SK-N-SH (cell line): ENCODE measurements around the gene MBD3L5. TPM values are rescaled to one million over a fixed set of nuclear protein-coding genes. Genes with fewer than 3 reads are reported as not detected.

Source experiments
- CTCF ChIA-PET: fragments of 300-600, 350-600 bp; formaldehyde crosslinking; extraction: SDS; loops from one replicate; lab custom pipeline; 2021; lab: Yijun Ruan, JAX
- POLR2A ChIA-PET: fragments of 350-600 bp; sonication (Branson Sonifier 250); formaldehyde crosslinking; extraction: SDS; loops from one replicate; lab custom pipeline; 2020; ENCODE audit warnings: antibody characterized with exemption, inconsistent platforms; lab: Yijun Ruan, JAX
- DNase-seq: peaks from one replicate; pipeline ENCODE4 v3.0.0; 2012
- H2AFZ ChIP-seq: fragments of 200-600 bp; sonication (generic); 2 replicates; pipeline ENCODE4 v1.8.1; 2016; ENCODE audit warnings: antibody characterized with exemption, mild to moderate bottlenecking, low read depth
- H3F3A ChIP-seq: fragments of 200-600 bp; sonication (generic); replicated peaks from 2 replicates; pipeline ENCODE3; 2016; ENCODE audit warnings: antibody characterized with exemption, mild to moderate bottlenecking; ENCODE audit not compliant: insufficient read depth
- H3K27ac ChIP-seq, 2 experiments: fragments of 200-500 bp in 1 of 2; fragments of 200-600 bp in 1 of 2; sonication (Bioruptor generic) in 1 of 2; sonication (generic), shearing (Covaris generic) in 1 of 2; 2 replicates each; pipeline versions ENCODE4 v1.5.1 to v1.6.1; 2014 to 2016; ENCODE audit warnings: low read depth in 2 of 2, inconsistent platforms in 1 of 2, low read length in 1 of 2, mild to moderate bottlenecking in 1 of 2, mixed read lengths in 1 of 2
- H3K27me3 ChIP-seq: fragments of 200-600 bp; sonication (generic), shearing (Covaris generic); 2 replicates; pipeline ENCODE4 v1.6.1; 2016; ENCODE audit warnings: mixed run types; ENCODE audit not compliant: insufficient read depth
- H3K36me3 ChIP-seq, 2 experiments: fragments of 200-500 bp in 1 of 2; fragments of 200-600 bp in 1 of 2; sonication (Bioruptor generic) in 1 of 2; sonication (generic) in 1 of 2; replicated peaks in 1 of 2; 2 replicates each; pipeline versions ENCODE3 to v1.5.1; 2014 to 2016; ENCODE audit warnings: low read length in 1 of 2, mild to moderate bottlenecking in 1 of 2; ENCODE audit not compliant: insufficient read depth in 2 of 2, control insufficient read depth in 1 of 2
- H3K4me1 ChIP-seq, 2 experiments: fragments of 200-500 bp in 1 of 2; fragments of 200-600 bp in 1 of 2; sonication (Bioruptor generic) in 1 of 2; sonication (generic), shearing (Covaris generic) in 1 of 2; 2 replicates each; pipeline versions ENCODE4 v1.5.1 to v1.6.1; 2014 to 2016; ENCODE audit warnings: low read depth in 1 of 2, low read length in 1 of 2, mixed run types in 1 of 2; ENCODE audit not compliant: insufficient read depth in 2 of 2, control insufficient read depth in 1 of 2
- H3K4me2 ChIP-seq: fragments of 200-600 bp; sonication (generic), shearing (Covaris generic); 2 replicates; pipeline ENCODE4 v1.6.1; 2017; ENCODE audit warnings: mixed run types
- H3K4me3 ChIP-seq, 2 experiments: fragments of 200-500 bp in 1 of 2; fragments of 200-600 bp in 1 of 2; sonication (Bioruptor generic) in 1 of 2; sonication (generic), shearing (Covaris generic) in 1 of 2; 2 replicates each; pipeline versions ENCODE4 v1.5.1 to v1.8.1; 2014 to 2016; ENCODE audit warnings: low read depth in 2 of 2, inconsistent platforms in 1 of 2, low read length in 1 of 2, mild to moderate bottlenecking in 1 of 2, mixed read lengths in 1 of 2, moderate library complexity in 1 of 2
- H3K79me2 ChIP-seq: fragments of 200-600 bp; sonication (generic); 2 replicates; pipeline ENCODE4 v1.8.1; 2017; ENCODE audit warnings: mild to moderate bottlenecking; ENCODE audit not compliant: insufficient read depth
- H3K9ac ChIP-seq: fragments of 200-600 bp; sonication (generic); 2 replicates; pipeline ENCODE4 v1.6.1; 2017; ENCODE audit warnings: mixed run types
- H3K9me2 ChIP-seq: fragments of 200-600 bp; sonication (generic); 2 replicates; pipeline ENCODE4 v1.6.1; 2017; ENCODE audit warnings: mixed run types
- H3K9me3 ChIP-seq: fragments of 200-600 bp; sonication (generic); 2 replicates; pipeline ENCODE4 v1.6.1; 2017; ENCODE audit warnings: mixed run types, mild to moderate bottlenecking, moderate library complexity
- H4K20me1 ChIP-seq: fragments of 200-600 bp; sonication (generic); 2 replicates; pipeline ENCODE4 v1.6.1; 2017; ENCODE audit warnings: mild to moderate bottlenecking, mixed run types; ENCODE audit not compliant: insufficient read depth
- CTCF ChIP-seq: fragments of 200-600 bp; sonication (generic); IDR thresholded peaks from 2 replicates; pipeline ENCODE4 v1.6.1; 2017; ENCODE audit warnings: antibody characterized with exemption, mild to moderate bottlenecking, moderate library complexity
- EP300 ChIP-seq, 2 experiments: IDR thresholded peaks; 2 replicates each; pipeline versions ENCODE4 v1.4.0 to v1.6.1; 2012; ENCODE audit warnings: borderline replicate concordance in 1 of 2, low read depth in 1 of 2, low read length in 1 of 2
- EZH2phosphoT487 ChIP-seq: fragments of 200-600 bp; sonication (generic); IDR thresholded peaks from 2 replicates; pipeline ENCODE4 v1.6.1; 2017; ENCODE audit warnings: low read depth, mixed run types, mild to moderate bottlenecking, antibody characterized with exemption, moderate library complexity, borderline replicate concordance
- FOSL2 ChIP-seq: IDR thresholded peaks from 2 replicates; pipeline ENCODE4 v1.4.0; 2012; ENCODE audit warnings: low read depth, mild to moderate bottlenecking, moderate library complexity, borderline replicate concordance
- FOXJ3 ChIP-seq: sonication (generic); formaldehyde crosslinking; IDR thresholded peaks from 2 replicates; pipeline ENCODE4 v1.5.1; 2020; ENCODE audit warnings: mild to moderate bottlenecking, missing genetic modification reagents
- FOXM1 ChIP-seq: IDR thresholded peaks from 2 replicates; pipeline ENCODE4 v1.4.0; 2012; ENCODE audit warnings: low read depth, mild to moderate bottlenecking
- GABPA ChIP-seq: IDR thresholded peaks from 2 replicates; pipeline ENCODE4 v1.4.0; 2012; ENCODE audit warnings: low read depth, mild to moderate bottlenecking
- GATA2 ChIP-seq: sonication (generic); formaldehyde crosslinking; IDR thresholded peaks from 2 replicates; pipeline ENCODE4 v1.5.0; 2020; ENCODE audit warnings: mild to moderate bottlenecking, missing genetic modification reagents
- NFIC ChIP-seq: IDR thresholded peaks from 2 replicates; pipeline ENCODE4 v1.4.0; 2012; ENCODE audit warnings: borderline replicate concordance
- NRF1 ChIP-seq: IDR thresholded peaks from 2 replicates; pipeline ENCODE4 v1.6.1; 2012; ENCODE audit warnings: low read depth, mild to moderate bottlenecking, low read length
- POLR2AphosphoS5 ChIP-seq: IDR thresholded peaks from 2 replicates; pipeline ENCODE4 v1.6.1; 2012; ENCODE audit warnings: low read depth, low read length
- RAD21 ChIP-seq: IDR thresholded peaks from 2 replicates; pipeline ENCODE4 v1.6.1; 2012; ENCODE audit warnings: mild to moderate bottlenecking, low read length
- RCOR1 ChIP-seq: fragments of 150-350 bp; IDR thresholded peaks from 2 replicates; pipeline ENCODE4 v1.6.1; 2017; ENCODE audit warnings: antibody characterized with exemption, low read length
- RXRA ChIP-seq: IDR thresholded peaks from 2 replicates; pipeline ENCODE4 v1.4.0; 2012; ENCODE audit warnings: low read depth, mild to moderate bottlenecking, borderline replicate concordance
- TCF12 ChIP-seq: IDR thresholded peaks from 2 replicates; pipeline ENCODE4 v1.4.0; 2012
- TEAD4 ChIP-seq: IDR thresholded peaks from 2 replicates; pipeline ENCODE4 v1.4.0; 2012; ENCODE audit warnings: mild to moderate bottlenecking, borderline replicate concordance; ENCODE audit not compliant: insufficient read depth
- WGBS: methylation state at CpG from one replicate; pipeline ENCODE4 v1.1.6; 2017; ENCODE audit warnings: low lambda C conversion rate; 5-methylcytosine and 5-hydroxymethylcytosine counted together
- polyA plus RNA-seq, 3 experiments: library from polyadenylated mRNA; depleted of rRNA; stranded (reverse); fragments of >200 nt; gene quantifications; 2 replicates each; pipeline ENCODE4 v1.2.3, GENCODE V29; 2012
- TF ChIP-seq, protein P1 (sequence below): IDR thresholded peaks from 2 replicates; pipeline ENCODE4 v1.4.0; 2012; ENCODE audit warnings: low read depth
- TF ChIP-seq, protein P2 (sequence below): fragments of 150-350 bp; IDR thresholded peaks from 2 replicates; pipeline ENCODE4 v1.6.1; 2016; ENCODE audit warnings: mild to moderate bottlenecking, low read depth, low read length
- TF ChIP-seq, protein P3 (sequence below): fragments of 150-350 bp; IDR thresholded peaks from 2 replicates; pipeline ENCODE4 v1.6.1; 2017; ENCODE audit warnings: antibody characterized with exemption, low read length, low read depth, borderline replicate concordance
- TF ChIP-seq, protein P4 (sequence below): IDR thresholded peaks from 2 replicates; pipeline ENCODE4 v1.6.1; 2012; ENCODE audit warnings: mild to moderate bottlenecking, low read depth, low read length, moderate library complexity

The MBD3L5 gene
- polyA plus RNA-seq, 1 of the 3 experiments (the other 2 are of a cell fraction) = not detected

DNA sequence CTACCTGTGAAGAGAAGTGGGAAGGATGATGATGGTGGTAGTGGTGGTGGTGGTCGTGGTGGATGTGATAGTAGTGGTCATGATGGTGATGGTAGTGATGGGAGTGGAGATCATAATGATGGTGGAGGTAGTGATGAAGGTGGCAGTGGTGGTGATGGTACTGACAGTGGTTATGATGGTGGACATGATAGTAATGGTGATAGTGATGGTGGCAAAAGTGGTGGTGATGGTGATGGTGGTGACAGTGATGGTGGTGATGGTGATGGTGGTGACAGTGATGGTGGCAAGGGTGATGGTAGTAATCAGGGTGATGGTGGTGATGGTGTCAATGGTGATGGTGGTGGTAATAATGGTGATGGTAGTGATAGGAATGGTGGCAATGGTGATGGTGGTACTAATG, 35.3 kb upstream of the MBD3L5 start:
- Histone ChIP-seq H3K36me3 (no peaks in the 10 kb centered on the region), H3K4me2 (no peak overlapping the region), H3K79me2 (no peaks in the 10 kb centered on the region), H3K9me3 (no peaks in the 10 kb centered on the region), H3K27me3 (peaks cover under 1% of the 10 kb centered on the region; the same call in 1 of the 2 replicates), H3K9me2 (no peaks in the 10 kb centered on the region), H4K20me1 (no peaks in the 10 kb centered on the region), H3K9ac (no peak overlapping the region), H3K27ac (no peak overlapping the region), H3F3A (no peaks in the 10 kb centered on the region), H3K4me3 (no peak overlapping the region), H3K4me1 (no peaks in the 10 kb centered on the region), H2AFZ (no peak overlapping the region)
- no peak for DNase-seq
- TF ChIP-seq TCF12 = no peak
- TF ChIP-seq, protein P1, sequence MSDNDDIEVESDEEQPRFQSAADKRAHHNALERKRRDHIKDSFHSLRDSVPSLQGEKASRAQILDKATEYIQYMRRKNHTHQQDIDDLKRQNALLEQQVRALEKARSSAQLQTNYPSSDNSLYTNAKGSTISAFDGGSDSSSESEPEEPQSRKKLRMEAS = no peak
- TF ChIP-seq EP300 (IDR thresholded peaks at IDR 0.05; ENCODE audit: borderline replicate concordance in 1 of 2, low read depth in 1 of 2, low read length in 1 of 2) = no peak
- no peak for TF ChIP-seq NRF1
- TF ChIP-seq, protein P2, sequence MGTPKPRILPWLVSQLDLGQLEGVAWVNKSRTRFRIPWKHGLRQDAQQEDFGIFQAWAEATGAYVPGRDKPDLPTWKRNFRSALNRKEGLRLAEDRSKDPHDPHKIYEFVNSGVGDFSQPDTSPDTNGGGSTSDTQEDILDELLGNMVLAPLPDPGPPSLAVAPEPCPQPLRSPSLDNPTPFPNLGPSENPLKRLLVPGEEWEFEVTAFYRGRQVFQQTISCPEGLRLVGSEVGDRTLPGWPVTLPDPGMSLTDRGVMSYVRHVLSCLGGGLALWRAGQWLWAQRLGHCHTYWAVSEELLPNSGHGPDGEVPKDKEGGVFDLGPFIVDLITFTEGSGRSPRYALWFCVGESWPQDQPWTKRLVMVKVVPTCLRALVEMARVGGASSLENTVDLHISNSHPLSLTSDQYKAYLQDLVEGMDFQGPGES = no peak
- TF ChIP-seq, protein P3, sequence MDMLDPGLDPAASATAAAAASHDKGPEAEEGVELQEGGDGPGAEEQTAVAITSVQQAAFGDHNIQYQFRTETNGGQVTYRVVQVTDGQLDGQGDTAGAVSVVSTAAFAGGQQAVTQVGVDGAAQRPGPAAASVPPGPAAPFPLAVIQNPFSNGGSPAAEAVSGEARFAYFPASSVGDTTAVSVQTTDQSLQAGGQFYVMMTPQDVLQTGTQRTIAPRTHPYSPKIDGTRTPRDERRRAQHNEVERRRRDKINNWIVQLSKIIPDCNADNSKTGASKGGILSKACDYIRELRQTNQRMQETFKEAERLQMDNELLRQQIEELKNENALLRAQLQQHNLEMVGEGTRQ = no peak
- no peak for TF ChIP-seq RXRA
- no peak for TF ChIP-seq RCOR1
- TF ChIP-seq, protein P4, sequence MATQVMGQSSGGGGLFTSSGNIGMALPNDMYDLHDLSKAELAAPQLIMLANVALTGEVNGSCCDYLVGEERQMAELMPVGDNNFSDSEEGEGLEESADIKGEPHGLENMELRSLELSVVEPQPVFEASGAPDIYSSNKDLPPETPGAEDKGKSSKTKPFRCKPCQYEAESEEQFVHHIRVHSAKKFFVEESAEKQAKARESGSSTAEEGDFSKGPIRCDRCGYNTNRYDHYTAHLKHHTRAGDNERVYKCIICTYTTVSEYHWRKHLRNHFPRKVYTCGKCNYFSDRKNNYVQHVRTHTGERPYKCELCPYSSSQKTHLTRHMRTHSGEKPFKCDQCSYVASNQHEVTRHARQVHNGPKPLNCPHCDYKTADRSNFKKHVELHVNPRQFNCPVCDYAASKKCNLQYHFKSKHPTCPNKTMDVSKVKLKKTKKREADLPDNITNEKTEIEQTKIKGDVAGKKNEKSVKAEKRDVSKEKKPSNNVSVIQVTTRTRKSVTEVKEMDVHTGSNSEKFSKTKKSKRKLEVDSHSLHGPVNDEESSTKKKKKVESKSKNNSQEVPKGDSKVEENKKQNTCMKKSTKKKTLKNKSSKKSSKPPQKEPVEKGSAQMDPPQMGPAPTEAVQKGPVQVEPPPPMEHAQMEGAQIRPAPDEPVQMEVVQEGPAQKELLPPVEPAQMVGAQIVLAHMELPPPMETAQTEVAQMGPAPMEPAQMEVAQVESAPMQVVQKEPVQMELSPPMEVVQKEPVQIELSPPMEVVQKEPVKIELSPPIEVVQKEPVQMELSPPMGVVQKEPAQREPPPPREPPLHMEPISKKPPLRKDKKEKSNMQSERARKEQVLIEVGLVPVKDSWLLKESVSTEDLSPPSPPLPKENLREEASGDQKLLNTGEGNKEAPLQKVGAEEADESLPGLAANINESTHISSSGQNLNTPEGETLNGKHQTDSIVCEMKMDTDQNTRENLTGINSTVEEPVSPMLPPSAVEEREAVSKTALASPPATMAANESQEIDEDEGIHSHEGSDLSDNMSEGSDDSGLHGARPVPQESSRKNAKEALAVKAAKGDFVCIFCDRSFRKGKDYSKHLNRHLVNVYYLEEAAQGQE = no peak
- TF ChIP-seq FOSL2 = no peak
- TF ChIP-seq FOXJ3 (CRISPR knock-in tag) = no peak
- no peak for TF ChIP-seq EZH2phosphoT487
- TF ChIP-seq NFIC = no peak
- no peak for TF ChIP-seq GABPA
- TF ChIP-seq FOXM1 = no peak
- no peak for TF ChIP-seq POLR2AphosphoS5
- TF ChIP-seq GATA2 = no peak
- TF ChIP-seq RAD21 = no peak
- TF ChIP-seq CTCF = no peak
- TF ChIP-seq TEAD4 = no peak
- ChIA-PET POLR2A (no interaction called here), CTCF (no interaction called here)
- 0% methylated on average over 1 of the region's 1 CpG for WGBS
